IMR-90 (cell line): Measurements from ENCODE around the gene PIGC. TPM values are rescaled to one million over a fixed set of nuclear protein-coding genes. Genes with fewer than 3 reads are reported as not detected.

Source experiments
- ATAC-seq: fragments of 200-7000 bp; cut with Tn5 transposase; 2 replicates; pipeline ENCODE4 v1.9.1; 2020; ENCODE audit warnings: low read depth, mild to moderate bottlenecking, moderate library complexity
- BruUV-seq: library from RNA; stranded (reverse); fragments of 400-500 nt; replicated peaks from 2 replicates; lab custom pipeline; 2021; lab: Mats Ljungman, UMichigan
- CTCF ChIA-PET: fragments of 300-600 bp; formaldehyde crosslinking; extraction: SDS; loops from one replicate; lab custom pipeline; 2021; ENCODE audit warnings: antibody characterized with exemption; lab: Yijun Ruan, JAX
- POLR2A ChIA-PET: fragments of 300-600 bp; sonication (Branson Sonifier 250); formaldehyde crosslinking; loops from one replicate; lab custom pipeline; 2022; ENCODE audit warnings: antibody characterized with exemption; ENCODE audit not compliant: unreplicated experiment; lab: Charles Lee
- DNase-seq: peaks from one replicate; pipeline ENCODE4 v3.0.0; 2013
- H2AFZ ChIP-seq: replicated peaks from 2 replicates; pipeline ENCODE3; 2013; ENCODE audit warnings: low read length, mild to moderate bottlenecking; ENCODE audit not compliant: poor library complexity
- H2AK5ac ChIP-seq: 2 replicates; pipeline ENCODE4 v1.6.1; 2013; ENCODE audit warnings: low read depth, low read length, inconsistent platforms
- H2AK9ac ChIP-seq: replicated peaks from 2 replicates; pipeline ENCODE3; 2013; ENCODE audit warnings: mild to moderate bottlenecking, low read depth, low read length, moderate library complexity; ENCODE audit not compliant: poor library complexity
- H2BK120ac ChIP-seq: 2 replicates; pipeline ENCODE4 v1.6.1; 2013; ENCODE audit warnings: low read depth, low read length, inconsistent platforms
- H2BK15ac ChIP-seq: 3 replicates; pipeline ENCODE4 v1.6.1; 2013; ENCODE audit warnings: low read depth, low read length, inconsistent platforms
- H2BK20ac ChIP-seq: 2 replicates; pipeline ENCODE4 v1.6.1; 2013; ENCODE audit warnings: low read depth, mild to moderate bottlenecking, inconsistent platforms, low read length, moderate library complexity
- H2BK5ac ChIP-seq: 2 replicates; pipeline ENCODE4 v1.6.1; 2013; ENCODE audit warnings: mild to moderate bottlenecking, low read depth, low read length, inconsistent platforms; ENCODE audit not compliant: poor library complexity, severe bottlenecking
- H3K14ac ChIP-seq: replicated peaks from 2 replicates; pipeline ENCODE4 v1.6.1; 2013; ENCODE audit warnings: low read depth, low read length, inconsistent platforms
- H3K18ac ChIP-seq: 2 replicates; pipeline ENCODE4 v1.6.1; 2013; ENCODE audit warnings: low read depth, low read length, control low read depth
- H3K23ac ChIP-seq: 2 replicates; pipeline ENCODE4 v1.6.1; 2013; ENCODE audit warnings: low read depth, low read length, inconsistent platforms
- H3K27ac ChIP-seq: 2 replicates; pipeline ENCODE4 v1.5.1; 2013; ENCODE audit warnings: mild to moderate bottlenecking, control low read depth, low read length; ENCODE audit not compliant: insufficient read depth
- H3K27me3 ChIP-seq: 2 replicates; pipeline ENCODE4 v1.6.1; 2013; ENCODE audit warnings: low read length; ENCODE audit not compliant: control insufficient read depth, insufficient read depth
- H3K36me3 ChIP-seq: 2 replicates; pipeline ENCODE4 v1.6.1; 2013; ENCODE audit warnings: low read length, mixed read lengths; ENCODE audit not compliant: control insufficient read depth, insufficient read depth
- H3K4ac ChIP-seq: 2 replicates; pipeline ENCODE4 v1.6.1; 2013; ENCODE audit warnings: low read depth, low read length, inconsistent platforms
- H3K4me1 ChIP-seq: 2 replicates; pipeline ENCODE4 v1.6.1; 2013; ENCODE audit warnings: low read length, mixed read lengths; ENCODE audit not compliant: control insufficient read depth, insufficient read depth
- H3K4me2 ChIP-seq: 2 replicates; pipeline ENCODE4 v1.6.1; 2013; ENCODE audit warnings: low read depth, mild to moderate bottlenecking, control low read depth, low read length, moderate library complexity
- H3K4me3 ChIP-seq: 2 replicates; pipeline ENCODE4 v1.5.1; 2013; ENCODE audit warnings: low read depth, mild to moderate bottlenecking, control low read depth, low read length, moderate library complexity; ENCODE audit not compliant: insufficient read depth
- H3K56ac ChIP-seq: 2 replicates; pipeline ENCODE4 v1.6.1; 2013; ENCODE audit warnings: low read length, inconsistent platforms; ENCODE audit not compliant: insufficient read depth; ENCODE audit errors: extremely low read depth
- H3K79me1 ChIP-seq, 2 experiments: 2 replicates each; pipeline ENCODE4 v1.6.1; 2013; ENCODE audit warnings: low read length in 2 of 2, inconsistent platforms in 1 of 2, low read depth in 1 of 2
- H3K9ac ChIP-seq: 2 replicates; pipeline ENCODE4 v1.6.1; 2013; ENCODE audit warnings: low read depth, low read length, control low read depth
- H3K9me1 ChIP-seq: 2 replicates; pipeline ENCODE4 v1.6.1; 2013; ENCODE audit warnings: low read length, inconsistent platforms; ENCODE audit not compliant: insufficient read depth
- H3K9me3 ChIP-seq: 2 replicates; pipeline ENCODE4 v1.6.1; 2013; ENCODE audit warnings: low read length; ENCODE audit not compliant: control insufficient read depth, insufficient read depth
- H4K20me1 ChIP-seq: 2 replicates; pipeline ENCODE4 v1.6.1; 2013; ENCODE audit warnings: low read length, inconsistent platforms; ENCODE audit not compliant: insufficient read depth
- H4K5ac ChIP-seq: 2 replicates; pipeline ENCODE4 v1.6.1; 2013; ENCODE audit warnings: mild to moderate bottlenecking, low read depth, low read length, control low read depth
- H4K8ac ChIP-seq, 2 experiments: 2 replicates each; pipeline ENCODE4 v1.6.1; 2013; ENCODE audit warnings: low read depth in 2 of 2, low read length in 2 of 2, control low read depth in 1 of 2, inconsistent platforms in 1 of 2
- H4K91ac ChIP-seq: 2 replicates; pipeline ENCODE4 v1.6.1; 2013; ENCODE audit warnings: low read depth, low read length, inconsistent platforms; ENCODE audit not compliant: insufficient read depth
- BHLHE40 ChIP-seq: fragments of 150-350 bp; IDR thresholded peaks from 2 replicates; pipeline ENCODE4 v1.6.1; 2016; ENCODE audit warnings: mild to moderate bottlenecking, low read depth, low read length
- CHD1 ChIP-seq: IDR thresholded peaks from 2 replicates; pipeline ENCODE4 v1.6.1; 2012; ENCODE audit warnings: low read depth, low read length, improper control_type of control experiment
- FOS ChIP-seq: fragments of 150-350 bp; IDR thresholded peaks from 2 replicates; pipeline ENCODE4 v1.6.1; 2016; ENCODE audit warnings: low read depth, low read length
- MAFK ChIP-seq: IDR thresholded peaks from 2 replicates; pipeline ENCODE4 v1.6.1; 2012; ENCODE audit warnings: low read depth, low read length, improper control_type of control experiment
- MAZ ChIP-seq: IDR thresholded peaks from 2 replicates; pipeline ENCODE4 v1.6.1; 2012; ENCODE audit warnings: low read depth, mild to moderate bottlenecking, low read length, improper control_type of control experiment, moderate library complexity, borderline replicate concordance
- MXI1 ChIP-seq: IDR thresholded peaks from 2 replicates; pipeline ENCODE4 v1.6.1; 2012; ENCODE audit warnings: low read depth, mild to moderate bottlenecking, low read length, moderate library complexity, borderline replicate concordance
- NFE2L2 ChIP-seq: fragments of 150-350 bp; IDR thresholded peaks from 2 replicates; pipeline ENCODE4 v1.6.1; 2016; ENCODE audit warnings: low read depth, mild to moderate bottlenecking, low read length
- POLR2A ChIP-seq: IDR thresholded peaks from 2 replicates; pipeline ENCODE4 v1.6.1; 2012; ENCODE audit warnings: mild to moderate bottlenecking, low read depth, low read length
- RCOR1 ChIP-seq: IDR thresholded peaks from 2 replicates; pipeline ENCODE4 v1.6.1; 2012; ENCODE audit warnings: mild to moderate bottlenecking, low read length, improper control_type of control experiment; ENCODE audit not compliant: insufficient replicate concordance
- RFX5 ChIP-seq: IDR thresholded peaks from 2 replicates; pipeline ENCODE4 v1.8.0; 2012; ENCODE audit warnings: low read depth, mild to moderate bottlenecking, low read length, moderate library complexity
- WGBS, 2 experiments: methylation state at CpG; one replicate each; pipeline versions ENCODE4 v1.1.5 to v1.1.7; 2013; ENCODE audit warnings: missing lambda C conversion rate in 2 of 2; ENCODE audit not compliant: insufficient read length in 1 of 2; ENCODE audit errors: extremely low coverage in 2 of 2; 5-methylcytosine and 5-hydroxymethylcytosine counted together
- dilution Hi-C: fragments of 300-500 bp; cut with HindIII; formaldehyde crosslinking; loops from one replicate; pipeline ENCODE4 v1.14.3; 2018; ENCODE audit warnings: low sequenced_read_pairs; ENCODE audit not compliant: unreplicated experiment
- in situ Hi-C: fragments of 300-500 bp; cut with MboI; formaldehyde crosslinking; loops from 3 replicates; pipeline ENCODE4 v1.14.3; 2019; ENCODE audit warnings: low sequenced_read_pairs, inconsistent platforms, mixed read lengths
- intact Hi-C: fragments of 100-400 bp; cut with micrococcal nuclease; formaldehyde crosslinking; loops from 2 replicates; pipeline ENCODE4 v1.10.0; 2022
- polyA plus RNA-seq, 3 experiments: library from polyadenylated mRNA; depleted of rRNA; stranded (reverse); fragments of >200 nt; gene quantifications; 2 replicates each; pipeline ENCODE4 v1.2.3, GENCODE V29; 2012; ENCODE audit warnings: low replicate concordance in 1 of 3
- total RNA-seq: library from RNA; depleted of rRNA; stranded (reverse); fragments of >200 nt; gene quantifications from 2 replicates; pipeline ENCODE4 v1.2.3, GENCODE V29; 2012
- TF ChIP-seq, protein P1 (sequence below): fragments of 150-350 bp; IDR thresholded peaks from 2 replicates; pipeline ENCODE4 v1.6.1; 2016; ENCODE audit warnings: low read depth, mild to moderate bottlenecking, low read length, moderate library complexity, borderline replicate concordance
- TF ChIP-seq, protein P2 (sequence below): fragments of 150-350 bp; IDR thresholded peaks from 2 replicates; pipeline ENCODE4 v1.6.1; 2017; ENCODE audit warnings: mild to moderate bottlenecking, antibody characterized with exemption, low read length, low read depth

The PIGC gene
- total and polyA plus RNA-seq, 2 of the 4 experiments (the other 2 are of a cell fraction) = 14.9 to 15.8 TPM

DNA sequence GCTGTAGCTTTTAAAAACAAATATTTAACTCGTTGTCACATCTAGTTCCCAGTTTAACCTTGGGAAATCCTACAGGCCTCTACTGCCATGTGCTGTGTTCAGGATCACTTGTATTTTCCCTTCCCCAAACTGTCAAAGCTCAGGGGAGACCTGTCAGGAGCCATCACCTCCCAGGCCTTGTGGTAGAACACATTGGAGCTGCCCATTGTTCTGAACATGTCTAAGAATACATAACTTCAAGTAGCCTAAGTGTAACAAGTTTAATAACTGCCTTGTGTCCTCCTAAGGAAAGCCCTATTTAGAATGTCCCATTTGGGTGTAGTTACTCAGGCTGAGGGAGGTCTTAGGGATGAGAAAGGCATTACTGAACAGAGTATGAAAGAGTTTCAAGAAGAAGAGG, 28.6 kb upstream of the PIGC start:
- no peaks in the 10 kb centered on the region; the same call in 1 of the 2 replicates for H3K9me1 ChIP-seq
- DNase-seq (no peak), ATAC-seq (no peak)
- H3K9ac ChIP-seq = no peak overlapping the region
- H2BK20ac ChIP-seq = no peak overlapping the region
- H2BK5ac ChIP-seq = no peak overlapping the region
- no peak overlapping the region for H3K4me2 ChIP-seq
- no peak overlapping the region for H2BK120ac ChIP-seq
- H3K18ac ChIP-seq = no peak overlapping the region
- no peak overlapping the region for H4K91ac ChIP-seq
- no TSS peak for BruUV-seq
- TF ChIP-seq CHD1 (no peak), RCOR1 (no peak), RFX5 (no peak), BHLHE40 (no peak), NFE2L2 (no peak), MXI1 (no peak), FOS (no peak), POLR2A (no peak), MAFK (no peak), MAZ (no peak)
- TF ChIP-seq, protein P1, sequence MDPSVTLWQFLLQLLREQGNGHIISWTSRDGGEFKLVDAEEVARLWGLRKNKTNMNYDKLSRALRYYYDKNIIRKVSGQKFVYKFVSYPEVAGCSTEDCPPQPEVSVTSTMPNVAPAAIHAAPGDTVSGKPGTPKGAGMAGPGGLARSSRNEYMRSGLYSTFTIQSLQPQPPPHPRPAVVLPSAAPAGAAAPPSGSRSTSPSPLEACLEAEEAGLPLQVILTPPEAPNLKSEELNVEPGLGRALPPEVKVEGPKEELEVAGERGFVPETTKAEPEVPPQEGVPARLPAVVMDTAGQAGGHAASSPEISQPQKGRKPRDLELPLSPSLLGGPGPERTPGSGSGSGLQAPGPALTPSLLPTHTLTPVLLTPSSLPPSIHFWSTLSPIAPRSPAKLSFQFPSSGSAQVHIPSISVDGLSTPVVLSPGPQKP = no peak
- TF ChIP-seq, protein P2, sequence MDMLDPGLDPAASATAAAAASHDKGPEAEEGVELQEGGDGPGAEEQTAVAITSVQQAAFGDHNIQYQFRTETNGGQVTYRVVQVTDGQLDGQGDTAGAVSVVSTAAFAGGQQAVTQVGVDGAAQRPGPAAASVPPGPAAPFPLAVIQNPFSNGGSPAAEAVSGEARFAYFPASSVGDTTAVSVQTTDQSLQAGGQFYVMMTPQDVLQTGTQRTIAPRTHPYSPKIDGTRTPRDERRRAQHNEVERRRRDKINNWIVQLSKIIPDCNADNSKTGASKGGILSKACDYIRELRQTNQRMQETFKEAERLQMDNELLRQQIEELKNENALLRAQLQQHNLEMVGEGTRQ = no peak
- peaks cover 2% of the 10 kb centered on the region; the same call in 1 of the 2 replicates for H3K4me1 ChIP-seq
- no peak overlapping the region for H2BK15ac ChIP-seq
- POLR2A ChIA-PET = no interaction called here
- dilution Hi-C loops = no loop called here
- no peak overlapping the region for H4K5ac ChIP-seq
- no peak overlapping the region for H2AFZ ChIP-seq
- CTCF ChIA-PET = interaction anchor here (0.6 kb wide), 1 partner anchor 22 kb away, joined by 3 read pairs; no protein-coding TSS in a partner anchor
- H3K36me3 ChIP-seq = no peaks in the 10 kb centered on the region
- intact Hi-C loops = no loop called here
- no peak overlapping the region for H2AK9ac ChIP-seq
- 60% methylated on average over 1 of the region's 1 CpG; no CpG with 5 or more reads in 1 of the 2 experiments for WGBS, 2 experiments
- H3K23ac ChIP-seq = no peak overlapping the region
- no peak overlapping the region for H2AK5ac ChIP-seq
- H3K4me3 ChIP-seq = no peak overlapping the region
- H3K9me3 ChIP-seq = no peaks in the 10 kb centered on the region
- no peak overlapping the region for H3K56ac ChIP-seq
- H3K4ac ChIP-seq = no peak overlapping the region
- H3K14ac ChIP-seq = no peak overlapping the region
- H3K27ac ChIP-seq = no peak overlapping the region
- no peaks in the 10 kb centered on the region for H3K79me1 ChIP-seq
- in situ Hi-C loops = no loop called here
- H3K27me3 ChIP-seq = peaks cover 11% of the 10 kb centered on the region
- no peak overlapping the region for H4K8ac ChIP-seq
- H4K20me1 ChIP-seq = no peaks in the 10 kb centered on the region
